ENCODE results near the gene ADAMTSL1.

DNA sequence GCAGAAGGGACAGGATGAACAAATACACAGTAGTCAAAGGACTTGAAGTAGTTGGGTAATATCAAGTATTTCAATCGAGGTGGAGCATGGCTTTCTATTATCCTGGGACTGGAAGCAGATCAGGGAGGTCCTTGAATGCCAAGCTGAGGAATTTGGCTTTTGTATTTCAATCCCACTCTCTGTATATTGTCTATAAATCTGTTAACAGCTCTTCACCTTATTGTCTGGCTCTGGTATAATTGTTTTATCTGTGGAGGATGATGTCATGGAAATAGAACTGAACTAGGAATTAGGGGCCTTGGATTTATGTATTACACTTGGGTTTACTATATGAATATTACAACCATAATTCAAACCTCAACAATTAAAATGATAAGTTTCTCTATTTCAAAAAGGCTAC lies 6.3 kb upstream of the ADAMTSL1 start:
- TF ChIP-seq, protein P1, sequence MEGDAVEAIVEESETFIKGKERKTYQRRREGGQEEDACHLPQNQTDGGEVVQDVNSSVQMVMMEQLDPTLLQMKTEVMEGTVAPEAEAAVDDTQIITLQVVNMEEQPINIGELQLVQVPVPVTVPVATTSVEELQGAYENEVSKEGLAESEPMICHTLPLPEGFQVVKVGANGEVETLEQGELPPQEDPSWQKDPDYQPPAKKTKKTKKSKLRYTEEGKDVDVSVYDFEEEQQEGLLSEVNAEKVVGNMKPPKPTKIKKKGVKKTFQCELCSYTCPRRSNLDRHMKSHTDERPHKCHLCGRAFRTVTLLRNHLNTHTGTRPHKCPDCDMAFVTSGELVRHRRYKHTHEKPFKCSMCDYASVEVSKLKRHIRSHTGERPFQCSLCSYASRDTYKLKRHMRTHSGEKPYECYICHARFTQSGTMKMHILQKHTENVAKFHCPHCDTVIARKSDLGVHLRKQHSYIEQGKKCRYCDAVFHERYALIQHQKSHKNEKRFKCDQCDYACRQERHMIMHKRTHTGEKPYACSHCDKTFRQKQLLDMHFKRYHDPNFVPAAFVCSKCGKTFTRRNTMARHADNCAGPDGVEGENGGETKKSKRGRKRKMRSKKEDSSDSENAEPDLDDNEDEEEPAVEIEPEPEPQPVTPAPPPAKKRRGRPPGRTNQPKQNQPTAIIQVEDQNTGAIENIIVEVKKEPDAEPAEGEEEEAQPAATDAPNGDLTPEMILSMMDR (IDR thresholded peaks at IDR 0.05; ENCODE audit: borderline replicate concordance, extremely low read depth, low read length, poor library complexity, severe bottlenecking) = no peak
- TF ChIP-seq EZH2 (IDR thresholded peaks at IDR 0.05; ENCODE audit: borderline replicate concordance, low read depth, low read length, severe bottlenecking) = no peak

All from DND-41 (cell line).